ENCODE measurements around the gene UTS2R. TPM values are rescaled to one million over a fixed set of nuclear protein-coding genes. Genes with fewer than 3 reads are reported as not detected.

The UTS2R gene
- total RNA-seq, 1 experiment from 2014 or later: 0.46 TPM

GRCh38 chr17:82418001-82418986 is 46.7 kb downstream of the UTS2R start, which contains the start of the genes HEXD and OGFOD3 (continued):
- no peak for TF ChIP-seq ERG (CRISPR knock-in tag; IDR thresholded peaks at IDR 0.05)
- no peak for TF ChIP-seq GRHL2 (CRISPR knock-in tag; IDR thresholded peaks at IDR 0.05; ENCODE audit: insufficient replicate concordance, severe bottlenecking)
- TF ChIP-seq NFYB (CRISPR knock-in tag; conservative IDR thresholded peaks at IDR 0.05; ENCODE audit: low read depth): no peak; the same call in 1 of the 2 replicates
- TF ChIP-seq STAT6 (CRISPR knock-in tag; conservative IDR thresholded peaks at IDR 0.05; ENCODE audit: low read depth): no peak
- TF ChIP-seq SOX15 (CRISPR knock-in tag; IDR thresholded peaks at IDR 0.05): no peak
- TF ChIP-seq ZNF232 (CRISPR knock-in tag; IDR thresholded peaks at IDR 0.05): no peak
- TF ChIP-seq CDX4 (CRISPR knock-in tag; IDR thresholded peaks at IDR 0.05; ENCODE audit: borderline replicate concordance): no peak
- no peak for TF ChIP-seq FOXJ3 (CRISPR knock-in tag; IDR thresholded peaks at IDR 0.05; ENCODE audit: borderline replicate concordance)
- TF ChIP-seq CREM (CRISPR knock-in tag; IDR thresholded peaks at IDR 0.05): peak; percentile 61; the same call in 1 of the 2 replicates
- no peak for TF ChIP-seq E2F1 (CRISPR knock-in tag; IDR thresholded peaks at IDR 0.05)
- TF ChIP-seq ATF3 (CRISPR knock-in tag; conservative IDR thresholded peaks at IDR 0.05): no peak
- TF ChIP-seq ZNF425 (CRISPR knock-in tag; conservative IDR thresholded peaks at IDR 0.05): no peak
- TF ChIP-seq TEAD4 (CRISPR knock-in tag; IDR thresholded peaks at IDR 0.05): no peak
- TF ChIP-seq MLX (CRISPR knock-in tag; IDR thresholded peaks at IDR 0.05): no peak
- TF ChIP-seq MXD4 (CRISPR knock-in tag; IDR thresholded peaks at IDR 0.05; ENCODE audit: borderline replicate concordance): no peak
- 0 out of 2 replicates have a peak, but pooled peaks have one; percentile 59 for TF ChIP-seq E2F4 (CRISPR knock-in tag; IDR thresholded peaks at IDR 0.05; ENCODE audit: borderline replicate concordance, low read depth)
- peak; percentile 76; the same call in 1 of the 2 replicates for TF ChIP-seq ETV6 (CRISPR knock-in tag; IDR thresholded peaks at IDR 0.05)

All from WTC11 (cell line).